HepG2 (cell line): ENCODE results near the gene PLCB4.

Source experiments
- BRCA1 ChIP-seq: sonication (generic); formaldehyde crosslinking; IDR thresholded peaks from 2 replicates; pipeline ENCODE4 v1.4.0; 2020; ENCODE audit warnings: missing genetic modification reagents
- EHMT2 ChIP-seq: fragments of 200-600 bp; sonication (generic); IDR thresholded peaks from 2 replicates; pipeline ENCODE4 v1.7.0; 2017; ENCODE audit warnings: antibody characterized with exemption, low read depth, low read length, borderline replicate concordance
- KDM2A ChIP-seq: sonication (generic); formaldehyde crosslinking; IDR thresholded peaks from 2 replicates; pipeline ENCODE4 v1.4.0; 2020; ENCODE audit warnings: low read depth, missing genetic modification reagents, borderline replicate concordance
- MLLT10 ChIP-seq: sonication (generic); formaldehyde crosslinking; IDR thresholded peaks from 2 replicates; pipeline ENCODE4 v1.4.0; 2020; ENCODE audit warnings: missing genetic modification reagents
- MLX ChIP-seq: IDR thresholded peaks from 2 replicates; pipeline ENCODE4 v1.6.1; 2016
- POLR2AphosphoS5 ChIP-seq: IDR thresholded peaks from 2 replicates; pipeline ENCODE4 v1.6.1; 2012; ENCODE audit warnings: low read depth, low read length
- RBM39 ChIP-seq: fragments of 200-400 bp; formaldehyde crosslinking; IDR thresholded peaks from one replicate; pipeline ENCODE4 v1.6.1; 2018; ENCODE audit warnings: antibody characterized with exemption, mild to moderate bottlenecking, low read depth, low read length; ENCODE audit not compliant: poor library complexity, severe bottlenecking
- U2AF2 ChIP-seq: fragments of 200-400 bp; formaldehyde crosslinking; IDR thresholded peaks from 2 replicates; pipeline ENCODE4 v1.6.1; 2017; ENCODE audit warnings: low read depth, mild to moderate bottlenecking, low read length
- ZNF570 ChIP-seq: sonication (generic); formaldehyde crosslinking; IDR thresholded peaks from 2 replicates; pipeline ENCODE4 v1.4.0; 2020; ENCODE audit warnings: mild to moderate bottlenecking, missing genetic modification reagents, borderline replicate concordance
- TF ChIP-seq, protein P1 (sequence below): sonication (generic); formaldehyde crosslinking; IDR thresholded peaks from 2 replicates; pipeline ENCODE4 v1.5.0; 2020; ENCODE audit warnings: mild to moderate bottlenecking, missing genetic modification reagents, moderate library complexity
- TF ChIP-seq, protein P2 (sequence below), 2 experiments: IDR thresholded peaks; 2 replicates each; pipeline ENCODE4 v1.6.1; 2011 to 2012; ENCODE audit warnings: low read length in 2 of 2, borderline replicate concordance in 1 of 2, low read depth in 1 of 2, mild to moderate bottlenecking in 1 of 2, moderate library complexity in 1 of 2

GRCh38 chr20:9516234-9516871 lies 447.5 kb downstream of the PLCB4 start:
- TF ChIP-seq MLX: no peak
- TF ChIP-seq POLR2AphosphoS5: no peak
- TF ChIP-seq EHMT2: no peak
- TF ChIP-seq, protein P1, sequence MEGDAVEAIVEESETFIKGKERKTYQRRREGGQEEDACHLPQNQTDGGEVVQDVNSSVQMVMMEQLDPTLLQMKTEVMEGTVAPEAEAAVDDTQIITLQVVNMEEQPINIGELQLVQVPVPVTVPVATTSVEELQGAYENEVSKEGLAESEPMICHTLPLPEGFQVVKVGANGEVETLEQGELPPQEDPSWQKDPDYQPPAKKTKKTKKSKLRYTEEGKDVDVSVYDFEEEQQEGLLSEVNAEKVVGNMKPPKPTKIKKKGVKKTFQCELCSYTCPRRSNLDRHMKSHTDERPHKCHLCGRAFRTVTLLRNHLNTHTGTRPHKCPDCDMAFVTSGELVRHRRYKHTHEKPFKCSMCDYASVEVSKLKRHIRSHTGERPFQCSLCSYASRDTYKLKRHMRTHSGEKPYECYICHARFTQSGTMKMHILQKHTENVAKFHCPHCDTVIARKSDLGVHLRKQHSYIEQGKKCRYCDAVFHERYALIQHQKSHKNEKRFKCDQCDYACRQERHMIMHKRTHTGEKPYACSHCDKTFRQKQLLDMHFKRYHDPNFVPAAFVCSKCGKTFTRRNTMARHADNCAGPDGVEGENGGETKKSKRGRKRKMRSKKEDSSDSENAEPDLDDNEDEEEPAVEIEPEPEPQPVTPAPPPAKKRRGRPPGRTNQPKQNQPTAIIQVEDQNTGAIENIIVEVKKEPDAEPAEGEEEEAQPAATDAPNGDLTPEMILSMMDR (CRISPR knock-in tag): no peak
- no peak for TF ChIP-seq U2AF2
- TF ChIP-seq MLLT10 (CRISPR knock-in tag): no peak
- no peak for TF ChIP-seq RBM39
- TF ChIP-seq, protein P2, sequence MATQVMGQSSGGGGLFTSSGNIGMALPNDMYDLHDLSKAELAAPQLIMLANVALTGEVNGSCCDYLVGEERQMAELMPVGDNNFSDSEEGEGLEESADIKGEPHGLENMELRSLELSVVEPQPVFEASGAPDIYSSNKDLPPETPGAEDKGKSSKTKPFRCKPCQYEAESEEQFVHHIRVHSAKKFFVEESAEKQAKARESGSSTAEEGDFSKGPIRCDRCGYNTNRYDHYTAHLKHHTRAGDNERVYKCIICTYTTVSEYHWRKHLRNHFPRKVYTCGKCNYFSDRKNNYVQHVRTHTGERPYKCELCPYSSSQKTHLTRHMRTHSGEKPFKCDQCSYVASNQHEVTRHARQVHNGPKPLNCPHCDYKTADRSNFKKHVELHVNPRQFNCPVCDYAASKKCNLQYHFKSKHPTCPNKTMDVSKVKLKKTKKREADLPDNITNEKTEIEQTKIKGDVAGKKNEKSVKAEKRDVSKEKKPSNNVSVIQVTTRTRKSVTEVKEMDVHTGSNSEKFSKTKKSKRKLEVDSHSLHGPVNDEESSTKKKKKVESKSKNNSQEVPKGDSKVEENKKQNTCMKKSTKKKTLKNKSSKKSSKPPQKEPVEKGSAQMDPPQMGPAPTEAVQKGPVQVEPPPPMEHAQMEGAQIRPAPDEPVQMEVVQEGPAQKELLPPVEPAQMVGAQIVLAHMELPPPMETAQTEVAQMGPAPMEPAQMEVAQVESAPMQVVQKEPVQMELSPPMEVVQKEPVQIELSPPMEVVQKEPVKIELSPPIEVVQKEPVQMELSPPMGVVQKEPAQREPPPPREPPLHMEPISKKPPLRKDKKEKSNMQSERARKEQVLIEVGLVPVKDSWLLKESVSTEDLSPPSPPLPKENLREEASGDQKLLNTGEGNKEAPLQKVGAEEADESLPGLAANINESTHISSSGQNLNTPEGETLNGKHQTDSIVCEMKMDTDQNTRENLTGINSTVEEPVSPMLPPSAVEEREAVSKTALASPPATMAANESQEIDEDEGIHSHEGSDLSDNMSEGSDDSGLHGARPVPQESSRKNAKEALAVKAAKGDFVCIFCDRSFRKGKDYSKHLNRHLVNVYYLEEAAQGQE (IDR thresholded peaks at IDR 0.05; ENCODE audit: borderline replicate concordance in 1 of 2, low read depth in 1 of 2, low read length in 2 of 2): no peak
- no peak for TF ChIP-seq KDM2A (CRISPR knock-in tag)
- TF ChIP-seq BRCA1 (CRISPR knock-in tag): no peak
- TF ChIP-seq ZNF570: no peak
